GM10847 (cell line): ENCODE data around the gene MAGI1.

ENCODE experiments used
- POLR2A ChIP-seq: IDR thresholded peaks from 2 replicates; pipeline ENCODE4 v1.6.1; 2011; ENCODE audit not compliant: insufficient read length; ENCODE audit errors: extremely low read depth

MAGI1 gene

GRCh38 chr3:65685621-65686235, 353.0 kb downstream of the MAGI1 start:
- TF ChIP-seq POLR2A: no peak

GRCh38 chr3:65678516-65678915, 360.2 kb downstream of the MAGI1 start:
- TF ChIP-seq POLR2A: no peak

- TF ChIP-seq POLR2A: no peak
These were observed 361.2 kb downstream of the MAGI1 start for GRCh38 chr3:65677486-65678010.

GRCh38 chr3:65676580-65676979, 362.1 kb downstream of the MAGI1 start:
- no peak for TF ChIP-seq POLR2A

GRCh38 chr3:65675011-65675410, 363.7 kb downstream of the MAGI1 start:
- no peak for TF ChIP-seq POLR2A

GRCh38 chr3:65674226-65674625, 364.5 kb downstream of the MAGI1 start:
- no peak for TF ChIP-seq POLR2A

GRCh38 chr3:65672871-65673815, 365.6 kb downstream of the MAGI1 start:
- TF ChIP-seq POLR2A: no peak

- no peak for TF ChIP-seq POLR2A
These were observed 366.7 kb downstream of the MAGI1 start for GRCh38 chr3:65672061-65672460.

GRCh38 chr3:65671004-65671403, 367.7 kb downstream of the MAGI1 start:
- TF ChIP-seq POLR2A: no peak

GRCh38 chr3:65669163-65669875, 369.4 kb downstream of the MAGI1 start:
- no peak for TF ChIP-seq POLR2A

GRCh38 chr3:65667963-65668362, 370.8 kb downstream of the MAGI1 start:
- no peak for TF ChIP-seq POLR2A

- TF ChIP-seq POLR2A: no peak
These were observed 372.1 kb downstream of the MAGI1 start for GRCh38 chr3:65666448-65667091.

GRCh38 chr3:65665915-65666314, 372.8 kb downstream of the MAGI1 start:
- no peak for TF ChIP-seq POLR2A

- no peak for TF ChIP-seq POLR2A
These were observed 373.8 kb downstream of the MAGI1 start for GRCh38 chr3:65664931-65665330.

GRCh38 chr3:65664446-65664845, 374.3 kb downstream of the MAGI1 start:
- no peak for TF ChIP-seq POLR2A

- TF ChIP-seq POLR2A: no peak
These were observed 376.6 kb downstream of the MAGI1 start for GRCh38 chr3:65662095-65662494.
